Central memory CD8-positive, alpha-beta T cell (primary cell): Measurements from ENCODE around the gene UBL5.
"Not testable (repeated sequence)": the region's sequence is repeated elsewhere in the genome, so short reads cannot be mapped to it uniquely, and the experiment has no call there.

Source experiments
- ATAC-seq: fragments of 150-1000 bp; cut with Tn5 transposase; replicated peaks from 2 replicates; pipeline ENCODE4 v1.10.0; 2022; ENCODE audit warnings: mild to moderate bottlenecking, moderate FRiP score, moderate number of reproducible peaks; ENCODE audit not compliant: poor library complexity, severe bottlenecking; ENCODE audit errors: extremely low read depth
- DNase-seq, 2 donors: peaks; one replicate each; pipeline ENCODE4 v3.0.0; 2021; ENCODE audit warnings: low spot score in 2 of 2
- H3K27ac Mint-ChIP-seq: one replicate; pipeline ENCODE4 v1.8.0; 2022; ENCODE audit warnings: low read depth, mild to moderate bottlenecking, moderate library complexity, mixed read lengths
- H3K27me3 Mint-ChIP-seq: one replicate; pipeline ENCODE4 v1.8.0; 2022; ENCODE audit warnings: mixed read lengths
- H3K36me3 Mint-ChIP-seq: one replicate; pipeline ENCODE4 v1.8.0; 2022; ENCODE audit warnings: mild to moderate bottlenecking, moderate library complexity, mixed read lengths; ENCODE audit not compliant: insufficient read depth
- H3K4me1 Mint-ChIP-seq: one replicate; pipeline ENCODE4 v1.8.0; 2022; ENCODE audit warnings: mixed read lengths
- H3K4me3 Mint-ChIP-seq: one replicate; pipeline ENCODE4 v1.8.0; 2022; ENCODE audit warnings: mild to moderate bottlenecking, moderate library complexity, mixed read lengths
- H3K9me3 Mint-ChIP-seq: one replicate; pipeline ENCODE4 v1.8.0; 2022; ENCODE audit warnings: mixed read lengths

UBL5 gene

DNA sequence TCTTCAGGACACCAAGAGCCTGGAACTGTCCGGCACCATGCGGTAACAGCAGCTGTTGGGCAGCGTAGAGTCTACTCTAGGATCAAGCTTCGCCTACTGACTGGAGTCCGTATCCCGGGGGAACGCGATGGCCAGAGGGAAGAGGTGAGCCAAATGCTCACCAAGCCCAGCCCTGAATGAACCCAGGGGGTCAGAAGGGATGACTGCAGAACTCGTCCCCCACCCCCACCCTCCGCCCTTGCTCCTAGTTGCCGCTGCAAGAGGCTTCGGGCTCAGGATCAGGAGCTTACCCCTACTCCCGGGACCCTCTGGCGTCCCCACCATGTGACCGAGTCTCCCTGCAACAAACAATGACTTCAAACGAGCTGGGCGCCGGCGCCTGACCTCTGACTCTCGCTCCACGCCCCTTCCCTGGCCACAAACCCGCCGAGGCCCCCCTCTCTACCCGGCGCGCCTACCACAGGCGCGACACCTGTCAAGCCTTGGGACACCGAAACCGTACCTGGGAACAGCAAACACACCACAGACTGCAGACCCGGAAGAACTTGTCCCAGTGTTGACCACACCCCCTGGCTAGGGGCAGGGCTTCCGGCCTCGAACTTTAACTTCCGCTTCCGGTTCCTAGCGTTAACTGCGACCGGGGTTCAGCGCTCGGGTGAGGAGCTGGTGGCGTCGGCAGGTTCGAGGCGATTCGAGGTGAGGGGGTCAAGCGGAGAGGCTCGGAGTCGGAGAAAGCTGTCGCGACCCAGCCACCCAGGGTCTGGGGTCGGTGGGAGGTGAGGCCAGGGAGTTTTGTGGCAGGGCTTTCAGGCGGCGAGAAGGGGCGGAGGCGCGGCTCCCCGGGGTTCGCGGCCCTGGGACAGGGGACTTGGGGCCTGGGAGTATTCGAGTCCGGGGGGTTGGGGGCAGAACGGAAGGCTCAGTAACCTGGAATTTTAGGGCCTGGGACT is at the start of gene UBL5:
TSS of gene UBL5 (plus strand) at position 630 of the 950 bp plus-strand sequence. CDS start 420 bp downstream, outside the sequence.
- H3K27me3 Mint-ChIP-seq, result no peaks in the 10 kb centered on the region
- peaks cover 19% of the 10 kb centered on the region for H3K36me3 Mint-ChIP-seq
- H3K27ac Mint-ChIP-seq, result peak within 1 kb of the TSS; percentile 99
- H3K9me3 Mint-ChIP-seq, result no peaks in the 10 kb centered on the region
- peak within 1 kb of the TSS; percentile 99 for H3K4me3 Mint-ChIP-seq
- DNase-seq, result peak; percentile 72 to 82
- ATAC-seq, result peak; percentile 97
- peaks cover 23% of the 10 kb centered on the region for H3K4me1 Mint-ChIP-seq

- ATAC-seq (no peak), DNase-seq (no peak)
- H3K27ac Mint-ChIP-seq, result no peak overlapping the region
- H3K27me3 Mint-ChIP-seq, result no peaks in the 10 kb centered on the region
- peaks cover 28% of the 10 kb centered on the region for H3K4me1 Mint-ChIP-seq
- no peak overlapping the region for H3K4me3 Mint-ChIP-seq
- peaks cover 14% of the 10 kb centered on the region for H3K36me3 Mint-ChIP-seq
- H3K9me3 Mint-ChIP-seq, result no peaks in the 10 kb centered on the region
Observed at GRCh38 chr19:9782338-9782737, 45.4 kb upstream of the UBL5 start.

DNA sequence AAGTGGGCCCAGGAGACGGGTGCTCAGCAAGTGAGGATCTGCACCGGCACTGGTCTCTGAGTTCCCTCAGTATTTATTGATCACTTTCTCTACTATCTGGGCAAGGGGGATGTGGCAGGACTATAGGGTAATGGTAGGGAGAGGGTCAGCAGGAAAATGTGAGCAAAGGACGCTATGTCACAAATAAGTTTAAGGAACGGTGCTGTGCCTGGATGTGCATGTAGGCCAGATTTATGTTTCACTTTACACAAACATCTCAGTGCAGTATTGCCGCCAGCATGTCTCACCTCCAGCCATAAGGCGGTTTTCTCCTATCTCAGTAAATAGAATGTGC is 43.6 kb upstream of the UBL5 start:
- not testable (repeated sequence) for ATAC-seq, DNase-seq, H3K27ac Mint-ChIP-seq, H3K27me3 Mint-ChIP-seq, H3K9me3 Mint-ChIP-seq
- peak overlapping the region; percentile 8 for H3K4me3 Mint-ChIP-seq
- peaks cover 13% of the 10 kb centered on the region for H3K36me3 Mint-ChIP-seq
- H3K4me1 Mint-ChIP-seq, result peaks cover 28% of the 10 kb centered on the region

GRCh38 chr19:9785367-9786331 is 42.1 kb upstream of the UBL5 start:
- Mint-ChIP-seq H3K4me1 (peaks cover 33% of the 10 kb centered on the region), H3K36me3 (peaks cover 9% of the 10 kb centered on the region)

GRCh38 chr19:9786342-9786741 is 41.4 kb upstream of the UBL5 start:
- DNase-seq (no peak), ATAC-seq (no peak)
- Mint-ChIP-seq H3K4me1 (peaks cover 35% of the 10 kb centered on the region), H3K9me3 (no peaks in the 10 kb centered on the region), H3K27me3 (no peaks in the 10 kb centered on the region), H3K36me3 (peaks cover 9% of the 10 kb centered on the region), H3K4me3 (peak overlapping the region; percentile 87), H3K27ac (peak overlapping the region; percentile 98)

More at GRCh38 chr19:9785367-9786331, 42.1 kb upstream of the UBL5 start:
- ATAC-seq (peak; percentile 76), DNase-seq (peak; percentile 82 to 84)
- peak overlapping the region; percentile 98 for H3K27ac Mint-ChIP-seq
- peak overlapping the region; percentile 87 for H3K4me3 Mint-ChIP-seq
- no peaks in the 10 kb centered on the region for H3K27me3 Mint-ChIP-seq
- no peaks in the 10 kb centered on the region for H3K9me3 Mint-ChIP-seq

DNA sequence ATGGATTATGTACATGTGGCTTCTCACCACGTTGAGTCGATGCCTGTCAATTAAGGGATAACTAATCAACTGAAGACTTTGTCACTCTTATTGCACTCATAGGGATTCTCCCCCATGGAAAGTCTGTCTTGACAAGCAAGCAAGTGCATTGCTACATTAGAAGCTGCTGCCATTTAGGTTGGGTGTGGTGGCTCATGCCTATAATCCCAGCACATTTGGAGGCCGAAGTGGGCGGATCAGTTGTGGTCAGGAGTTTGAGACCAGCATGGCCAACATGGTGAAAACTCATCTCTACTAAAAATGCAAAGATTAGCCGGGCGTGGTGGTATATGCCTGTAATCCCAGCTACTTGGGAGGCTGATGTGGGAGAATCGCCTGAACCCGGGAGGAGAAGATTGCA is 40.9 kb upstream of the UBL5 start:
- Mint-ChIP-seq H3K4me1 (peaks cover 40% of the 10 kb centered on the region), H3K27ac (peak overlapping the region; percentile 98), H3K27me3 (no peaks in the 10 kb centered on the region), H3K9me3 (no peaks in the 10 kb centered on the region), H3K36me3 (peaks cover 11% of the 10 kb centered on the region), H3K4me3 (peak overlapping the region; percentile 87)
- ATAC-seq (no peak), DNase-seq (no peak)

GRCh38 chr19:9788604-9789003 is 39.1 kb upstream of the UBL5 start:
- H3K36me3 Mint-ChIP-seq, result peaks cover 20% of the 10 kb centered on the region
- peaks cover 54% of the 10 kb centered on the region for H3K4me1 Mint-ChIP-seq
- not testable (repeated sequence) for H3K4me3 Mint-ChIP-seq, H3K9me3 Mint-ChIP-seq, DNase-seq, ATAC-seq, H3K27me3 Mint-ChIP-seq, H3K27ac Mint-ChIP-seq

DNA sequence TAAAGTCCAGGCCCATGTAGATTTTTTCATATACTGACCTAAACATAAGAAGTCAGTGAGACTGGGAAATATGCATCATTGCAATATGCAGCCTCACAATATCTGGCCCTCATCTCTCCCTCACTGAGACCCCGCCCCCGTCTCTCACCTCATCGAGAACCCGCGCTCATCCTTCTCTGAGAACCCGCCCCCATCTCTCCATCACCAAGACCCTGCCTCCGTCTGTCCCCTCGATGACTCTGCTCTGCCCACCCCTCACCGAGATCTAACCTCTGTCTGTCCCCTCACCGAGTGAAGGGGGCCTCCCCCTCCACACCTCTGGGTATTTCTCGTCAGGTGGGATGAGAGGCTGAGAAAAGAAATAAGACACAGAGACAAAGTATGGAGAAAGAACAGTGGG is 38.7 kb upstream of the UBL5 start:
- H3K36me3 Mint-ChIP-seq, result peaks cover 19% of the 10 kb centered on the region
- H3K4me1 Mint-ChIP-seq, result peaks cover 50% of the 10 kb centered on the region
- no peak overlapping the region for H3K4me3 Mint-ChIP-seq
- no peaks in the 10 kb centered on the region for H3K9me3 Mint-ChIP-seq
- H3K27me3 Mint-ChIP-seq, result no peaks in the 10 kb centered on the region
- DNase-seq (no peak), ATAC-seq (no peak)
- no peak overlapping the region for H3K27ac Mint-ChIP-seq

GRCh38 chr19:9789579-9789978 is 38.1 kb upstream of the UBL5 start:
- not testable (repeated sequence) for H3K4me3 Mint-ChIP-seq, DNase-seq, H3K9me3 Mint-ChIP-seq, H3K27me3 Mint-ChIP-seq, ATAC-seq, H3K27ac Mint-ChIP-seq
- Mint-ChIP-seq H3K4me1 (peaks cover 46% of the 10 kb centered on the region), H3K36me3 (peaks cover 20% of the 10 kb centered on the region)

DNA sequence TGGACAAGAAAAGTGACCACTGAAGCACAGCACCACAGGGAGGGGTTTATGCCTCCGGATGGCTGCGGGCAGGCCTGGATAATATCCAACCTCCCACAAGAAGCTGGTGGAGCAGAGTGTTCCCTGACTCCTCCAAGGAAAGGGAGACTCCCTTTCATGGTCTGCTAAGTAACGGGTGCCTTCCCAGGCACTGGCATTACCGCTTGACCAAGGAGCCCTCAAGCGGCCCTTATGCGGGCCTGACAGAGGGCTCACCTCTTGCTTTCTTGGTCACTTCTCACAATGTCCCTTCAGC is 36.7 kb upstream of the UBL5 start:
- peaks cover 17% of the 10 kb centered on the region for H3K36me3 Mint-ChIP-seq
- H3K27me3 Mint-ChIP-seq, H3K9me3 Mint-ChIP-seq, DNase-seq, ATAC-seq: not testable (repeated sequence)
- H3K4me1 Mint-ChIP-seq, result peaks cover 36% of the 10 kb centered on the region
- peak overlapping the region; percentile 97 for H3K27ac Mint-ChIP-seq
- peak overlapping the region; percentile 88 for H3K4me3 Mint-ChIP-seq

DNA sequence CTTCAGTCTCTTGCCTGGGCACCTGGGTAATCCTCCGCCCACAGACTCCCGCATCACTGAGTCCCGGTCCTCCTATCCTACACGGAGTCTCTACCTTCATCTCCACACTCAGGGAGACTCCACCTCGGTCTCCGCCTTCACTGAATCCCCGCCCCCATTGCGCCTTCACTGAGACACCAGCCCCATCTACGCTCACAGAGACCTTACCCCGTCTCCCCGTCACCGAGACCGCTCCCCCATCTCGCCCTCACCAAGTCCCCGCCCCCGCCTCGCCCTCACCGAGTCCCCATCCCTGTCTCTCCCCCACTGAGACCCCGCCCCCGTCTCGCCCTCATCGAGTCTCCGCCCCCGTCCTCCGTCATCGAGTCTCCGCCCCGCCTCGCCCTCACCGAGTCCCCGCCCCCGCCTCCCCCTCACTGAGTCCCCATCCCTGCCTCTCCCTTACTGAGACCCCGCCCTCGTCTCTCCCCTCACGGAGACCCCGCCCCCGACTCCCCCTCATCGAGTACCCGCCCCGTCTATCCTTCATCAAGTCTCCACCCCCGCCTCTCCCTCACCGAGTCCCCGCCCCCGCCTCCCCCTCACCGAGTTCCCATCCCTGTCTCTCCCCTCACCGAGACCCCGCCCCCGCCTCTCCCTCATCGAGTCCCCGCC is 36.0 kb upstream of the UBL5 start:
- no peaks in the 10 kb centered on the region for H3K27me3 Mint-ChIP-seq
- H3K36me3 Mint-ChIP-seq, result peaks cover 18% of the 10 kb centered on the region
- peak; percentile 39 for ATAC-seq
- peak overlapping the region; percentile 97 for H3K27ac Mint-ChIP-seq
- H3K4me3 Mint-ChIP-seq, result peak overlapping the region; percentile 88
- peaks cover 36% of the 10 kb centered on the region for H3K4me1 Mint-ChIP-seq
- H3K9me3 Mint-ChIP-seq, result no peaks in the 10 kb centered on the region
- peak; percentile 74 to 84 for DNase-seq
